HAP-1 (cell line): ENCODE results near the gene B4GALNT2.
"Not testable (repeated sequence)": the region's sequence is repeated elsewhere in the genome, so short reads cannot be mapped to it uniquely, and the experiment has no call there.

Experiments used
- DNase-seq, 2 experiments: peaks; one replicate each; pipeline ENCODE4 v3.0.0-alpha.2; 2016 to 2020; ENCODE audit warnings: low spot score in 2 of 2
- H3K27me3 ChIP-seq: fragments of 250-450 bp; sonication (Bioruptor Pico); 2 replicates; pipeline ENCODE4 v1.5.1; 2020; ENCODE audit warnings: low read depth, mild to moderate bottlenecking, moderate library complexity
- H3K36me3 ChIP-seq: fragments of 250-450 bp; sonication (Bioruptor Pico); replicated peaks from 2 replicates; pipeline ENCODE4 v1.5.1; 2020; ENCODE audit warnings: mild to moderate bottlenecking
- H3K4me1 ChIP-seq: fragments of 250-450 bp; sonication (Bioruptor Pico); 2 replicates; pipeline ENCODE4 v1.5.1; 2020; ENCODE audit warnings: mild to moderate bottlenecking
- H3K4me3 ChIP-seq: fragments of 250-450 bp; sonication (Bioruptor Pico); 2 replicates; pipeline ENCODE4 v1.5.1; 2020; ENCODE audit warnings: mild to moderate bottlenecking, moderate library complexity
- H3K9me3 ChIP-seq: fragments of 250-450 bp; sonication (Bioruptor Pico); 2 replicates; pipeline ENCODE4 v1.5.1; 2020; ENCODE audit warnings: mild to moderate bottlenecking, moderate library complexity
- in situ Hi-C: fragments of 300-500 bp; cut with MboI; formaldehyde crosslinking; loops from 3 replicates; pipeline ENCODE4 v1.14.3; 2020; ENCODE audit warnings: low sequenced_read_pairs, inconsistent platforms, mixed read lengths

The B4GALNT2 gene

DNA sequence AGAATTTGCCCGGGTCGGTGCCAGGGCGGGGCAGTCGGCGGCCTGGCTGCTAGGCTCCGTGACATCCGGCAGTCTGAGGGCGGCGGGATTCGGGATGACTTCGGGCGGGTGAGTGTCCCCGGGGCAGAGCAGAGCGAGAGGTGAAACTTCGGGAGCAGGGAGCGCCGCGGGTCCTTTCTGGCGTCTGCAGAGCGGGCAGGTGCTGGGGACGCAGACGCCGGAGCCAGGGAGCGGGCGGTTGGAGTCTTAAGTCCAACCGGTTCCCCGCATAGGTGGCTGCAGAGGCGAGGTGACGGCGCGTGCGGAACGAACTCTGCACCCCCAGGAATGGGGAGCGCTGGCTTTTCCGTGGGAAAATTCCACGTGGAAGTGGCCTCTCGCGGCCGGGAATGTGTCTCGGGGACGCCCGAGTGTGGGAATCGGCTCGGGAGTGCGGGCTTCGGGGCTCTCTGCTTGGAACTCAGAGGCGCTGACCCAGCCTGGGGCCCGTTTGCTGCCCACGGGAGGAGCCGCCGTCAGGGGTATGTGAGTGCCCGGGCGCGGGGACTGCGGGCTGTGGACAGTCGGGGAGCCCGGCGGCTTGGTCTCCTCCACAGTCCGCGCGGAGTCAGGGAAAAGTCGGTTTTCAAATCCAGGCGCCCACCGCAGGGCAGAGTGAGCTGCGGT, at the start of gene B4GALNT2:
Gene B4GALNT2, plus strand, starts transcription at position 71 of the 666 bp plus-strand sequence. Its CDS starts 24 bp downstream, at position 95.
- Histone ChIP-seq H3K27me3 (peaks cover 6% of the 10 kb centered on the region; the same call in 1 of the 2 replicates), H3K4me3 (peak within 1 kb of the TSS; percentile 19), H3K4me1 (no peaks in the 10 kb centered on the region), H3K9me3 (peaks cover 4% of the 10 kb centered on the region), H3K36me3 (no peaks in the 10 kb centered on the region)
- in situ Hi-C loops, result no loop called here
- DNase-seq, result peak in 1 of 2 experiments; percentile 33

DNA sequence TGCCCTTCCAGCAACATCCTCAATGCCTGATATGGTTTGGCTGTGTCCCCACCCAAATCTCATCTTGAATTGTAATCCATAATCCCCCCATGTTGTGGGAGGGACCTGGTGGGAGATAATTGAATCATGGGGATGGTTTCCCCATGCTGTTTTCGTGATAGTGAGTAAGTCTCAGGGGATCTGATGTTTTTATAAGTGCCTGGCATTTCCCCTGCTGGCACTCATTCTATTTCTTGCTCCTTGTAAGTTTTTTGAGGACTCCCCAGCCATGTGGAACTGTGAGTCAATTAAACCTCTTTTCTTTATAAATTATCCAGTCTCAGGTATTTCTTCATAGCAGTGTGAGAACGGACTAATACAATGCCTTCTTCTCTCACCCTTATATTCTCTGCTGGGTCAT, 47.5 kb upstream of the B4GALNT2 start:
- in situ Hi-C loops, DNase-seq, H3K9me3 ChIP-seq, H3K27me3 ChIP-seq, H3K4me3 ChIP-seq, H3K36me3 ChIP-seq: not testable (repeated sequence)
- peaks cover 15% of the 10 kb centered on the region for H3K4me1 ChIP-seq

GRCh38 chr17:49085565-49086315, 46.8 kb upstream of the B4GALNT2 start:
- no peaks in the 10 kb centered on the region; the same call in 1 of the 2 replicates for H3K9me3 ChIP-seq
- in situ Hi-C loops, result no loop called here

DNA sequence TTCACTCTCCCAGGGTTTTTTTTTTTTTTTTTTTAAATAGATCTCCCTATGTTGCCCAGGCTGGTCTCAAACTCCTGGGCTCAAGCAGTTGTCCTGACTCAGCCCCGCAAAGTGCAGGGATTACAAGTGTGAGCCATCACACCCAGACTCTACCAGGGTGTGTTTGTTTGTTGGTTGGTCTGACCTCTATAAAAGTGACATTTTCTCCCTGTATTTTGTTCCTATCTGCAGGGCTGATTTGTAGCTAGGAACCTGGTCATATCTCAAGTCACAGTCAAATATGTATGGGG, 46.3 kb upstream of the B4GALNT2 start:
- no peaks in the 10 kb centered on the region for H3K27me3 ChIP-seq
- H3K4me3 ChIP-seq, result no peak overlapping the region
- H3K9me3 ChIP-seq, result no peaks in the 10 kb centered on the region; the same call in 1 of the 2 replicates
- no peaks in the 10 kb centered on the region for H3K36me3 ChIP-seq
- in situ Hi-C loops, result no loop called here
- peaks cover 12% of the 10 kb centered on the region for H3K4me1 ChIP-seq
- no peak for DNase-seq

More at GRCh38 chr17:49085565-49086315, 46.8 kb upstream of the B4GALNT2 start:
- Histone ChIP-seq H3K4me1 (peaks cover 15% of the 10 kb centered on the region), H3K27me3 (no peaks in the 10 kb centered on the region), H3K36me3 (no peaks in the 10 kb centered on the region), H3K4me3 (no peak overlapping the region)
- DNase-seq, result no peak

GRCh38 chr17:49086649-49087048, 45.9 kb upstream of the B4GALNT2 start:
- Histone ChIP-seq H3K36me3 (no peaks in the 10 kb centered on the region), H3K4me1 (peaks cover 9% of the 10 kb centered on the region), H3K4me3 (no peak overlapping the region), H3K27me3 (no peaks in the 10 kb centered on the region), H3K9me3 (no peaks in the 10 kb centered on the region; the same call in none of the 2 replicates)
- no peak for DNase-seq
- in situ Hi-C loops, result no loop called here

- H3K9me3 ChIP-seq, result no peaks in the 10 kb centered on the region; the same call in none of the 2 replicates
- H3K4me1 ChIP-seq, result no peaks in the 10 kb centered on the region
- in situ Hi-C loops, result no loop called here
- H3K27me3 ChIP-seq, result no peaks in the 10 kb centered on the region
- no peak for DNase-seq
- H3K36me3 ChIP-seq, result no peaks in the 10 kb centered on the region
- H3K4me3 ChIP-seq, result no peak overlapping the region
Observed at GRCh38 chr17:49089094-49089493, 43.5 kb upstream of the B4GALNT2 start.

- Histone ChIP-seq H3K27me3 (no peaks in the 10 kb centered on the region), H3K4me3 (no peak overlapping the region), H3K4me1 (no peaks in the 10 kb centered on the region), H3K9me3 (no peaks in the 10 kb centered on the region; the same call in none of the 2 replicates), H3K36me3 (no peaks in the 10 kb centered on the region)
- no peak for DNase-seq
- in situ Hi-C loops, result no loop called here
Observed at GRCh38 chr17:49090878-49091594, 41.5 kb upstream of the B4GALNT2 start.

GRCh38 chr17:49093131-49093530, 39.4 kb upstream of the B4GALNT2 start:
- DNase-seq, result no peak
- Histone ChIP-seq H3K9me3 (no peaks in the 10 kb centered on the region; the same call in none of the 2 replicates), H3K27me3 (no peaks in the 10 kb centered on the region), H3K4me1 (no peaks in the 10 kb centered on the region), H3K36me3 (no peaks in the 10 kb centered on the region), H3K4me3 (no peak overlapping the region)
- in situ Hi-C loops, result no loop called here

GRCh38 chr17:49100601-49101000, 32.0 kb upstream of the B4GALNT2 start:
- no peak overlapping the region for H3K4me3 ChIP-seq
- H3K36me3 ChIP-seq, result no peaks in the 10 kb centered on the region
- no peaks in the 10 kb centered on the region for H3K4me1 ChIP-seq
- in situ Hi-C loops, result no loop called here
- DNase-seq, result no peak
- no peaks in the 10 kb centered on the region for H3K9me3 ChIP-seq
- H3K27me3 ChIP-seq, result no peaks in the 10 kb centered on the region

DNA sequence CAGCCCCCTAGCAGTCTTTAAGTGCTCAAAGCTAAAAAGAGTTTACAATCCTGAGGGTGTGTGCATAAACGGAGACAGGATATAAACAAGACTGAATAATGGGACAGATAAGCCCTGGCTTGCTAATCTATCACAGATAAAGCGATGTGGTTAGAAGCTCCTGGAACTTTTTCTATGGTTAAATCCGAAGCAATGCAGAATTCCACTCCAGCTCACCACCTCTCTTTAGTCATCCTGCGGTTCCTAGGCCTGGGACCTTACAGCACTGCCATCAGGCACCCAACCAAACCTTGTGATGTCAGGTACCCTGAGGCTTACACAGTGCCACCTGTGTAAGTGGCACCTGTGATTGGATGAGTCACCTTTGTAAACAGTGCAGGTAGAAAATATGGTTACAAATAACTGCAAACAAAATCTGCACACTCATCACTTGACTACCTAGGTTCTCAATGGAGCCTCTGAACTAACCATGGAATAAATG, 31.5 kb upstream of the B4GALNT2 start:
- Histone ChIP-seq H3K4me3 (no peak overlapping the region), H3K4me1 (peaks cover 3% of the 10 kb centered on the region; the same call in 1 of the 2 replicates), H3K27me3 (no peaks in the 10 kb centered on the region), H3K36me3 (no peaks in the 10 kb centered on the region), H3K9me3 (no peaks in the 10 kb centered on the region)
- in situ Hi-C loops, result no loop called here
- no peak for DNase-seq

- DNase-seq, H3K4me3 ChIP-seq, in situ Hi-C loops, H3K9me3 ChIP-seq, H3K27me3 ChIP-seq, H3K36me3 ChIP-seq, H3K4me1 ChIP-seq: not testable (repeated sequence)
Observed at GRCh38 chr17:49103360-49103759, 29.2 kb upstream of the B4GALNT2 start.

- DNase-seq, result no peak
- H3K27me3 ChIP-seq, result no peaks in the 10 kb centered on the region
- H3K4me3 ChIP-seq, result no peak overlapping the region
- no peaks in the 10 kb centered on the region for H3K36me3 ChIP-seq
- in situ Hi-C loops, result no loop called here
- peaks cover 3% of the 10 kb centered on the region for H3K4me1 ChIP-seq
- H3K9me3 ChIP-seq, result no peaks in the 10 kb centered on the region
Observed at GRCh38 chr17:49104511-49105074, 28.0 kb upstream of the B4GALNT2 start.

DNA sequence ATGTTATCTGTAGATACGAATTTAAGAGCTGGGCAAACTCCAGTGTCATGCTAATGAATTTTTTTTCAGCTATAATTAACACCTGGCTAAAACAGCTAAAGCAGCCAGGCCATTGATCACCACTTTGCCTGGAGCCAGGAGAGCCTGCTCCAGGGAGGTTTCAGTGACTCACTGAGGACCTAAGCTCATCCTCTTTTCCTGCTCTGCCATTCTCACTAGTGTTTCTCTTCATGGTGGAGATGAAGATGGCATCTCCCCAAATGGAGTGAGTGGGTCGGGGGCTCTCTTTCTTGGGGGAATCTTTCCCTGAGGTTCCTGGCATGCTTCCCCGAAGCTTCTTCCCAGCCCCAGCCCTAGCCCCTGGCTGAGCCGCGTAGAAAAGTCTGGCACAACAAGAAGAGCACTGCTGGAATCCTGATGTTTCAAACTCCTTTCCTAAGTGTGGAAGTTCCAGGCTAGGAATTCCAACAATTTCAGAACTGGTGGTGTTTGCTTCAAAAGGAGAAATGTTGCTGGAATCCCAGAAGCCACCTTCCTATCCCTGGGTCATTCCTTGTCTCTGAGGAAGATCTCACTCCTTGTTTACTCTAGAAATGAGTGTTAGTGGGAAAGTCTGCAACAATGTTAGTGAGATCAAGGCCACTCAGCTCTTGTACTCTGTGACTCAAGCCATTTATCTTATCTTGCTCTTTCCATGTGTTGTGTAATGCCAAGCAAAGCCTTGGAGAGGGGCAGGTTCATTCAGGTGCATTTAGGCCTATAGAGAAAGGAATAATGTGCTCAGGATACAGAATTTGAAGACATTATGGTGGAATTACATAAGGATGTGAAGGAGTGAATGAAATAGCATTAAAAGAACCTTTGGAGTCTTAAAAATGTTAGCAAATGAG, 26.0 kb upstream of the B4GALNT2 start:
- Histone ChIP-seq H3K9me3 (no peaks in the 10 kb centered on the region), H3K27me3 (no peaks in the 10 kb centered on the region), H3K4me3 (no peak overlapping the region), H3K36me3 (no peaks in the 10 kb centered on the region), H3K4me1 (peaks cover 3% of the 10 kb centered on the region)
- no peak for DNase-seq
- in situ Hi-C loops, result no loop called here
